Osteoblast (primary cell): ENCODE results near the gene IQCH. TPM values are rescaled to one million over a fixed set of nuclear protein-coding genes. Genes with fewer than 3 reads are reported as not detected.

ENCODE experiments used
- DNase-seq: peaks from one replicate; pipeline ENCODE4 v3.0.0; 2011; ENCODE audit warnings: low spot score, mixed read lengths; ENCODE audit not compliant: insufficient read length; ENCODE audit errors: missing footprints
- H2AFZ ChIP-seq: 2 replicates; pipeline ENCODE4 v1.6.0; 2011; ENCODE audit warnings: mild to moderate bottlenecking, low read length
- H3K27ac ChIP-seq: 2 replicates; pipeline ENCODE4 v1.5.1; 2011; ENCODE audit warnings: mild to moderate bottlenecking, low read depth, low read length, moderate library complexity
- H3K27me3 ChIP-seq: 2 replicates; pipeline ENCODE4 v1.6.0; 2012; ENCODE audit warnings: mild to moderate bottlenecking, control low read depth, inconsistent platforms, low read length, moderate library complexity; ENCODE audit not compliant: insufficient read depth
- H3K36me3 ChIP-seq: 2 replicates; pipeline ENCODE4 v1.5.1; 2011; ENCODE audit warnings: mild to moderate bottlenecking, low read length, control low read depth, moderate library complexity; ENCODE audit not compliant: insufficient read depth
- H3K4me1 ChIP-seq: 2 replicates; pipeline ENCODE4 v1.5.1; 2011; ENCODE audit warnings: mild to moderate bottlenecking, low read length, control low read depth, moderate library complexity; ENCODE audit not compliant: insufficient read depth
- H3K4me2 ChIP-seq: 2 replicates; pipeline ENCODE4 v1.6.0; 2011; ENCODE audit warnings: mild to moderate bottlenecking, low read length; ENCODE audit not compliant: insufficient read depth
- H3K4me3 ChIP-seq: fragments of 200-600 bp; sonication (generic); 3 replicates; pipeline ENCODE4 v1.5.1; 2012; ENCODE audit warnings: mild to moderate bottlenecking, low read length, inconsistent platforms; ENCODE audit not compliant: insufficient read depth
- H3K79me2 ChIP-seq: 2 replicates; pipeline ENCODE4 v1.6.0; 2012; ENCODE audit warnings: mild to moderate bottlenecking, low read length, control low read depth, inconsistent platforms; ENCODE audit not compliant: insufficient read depth
- H3K9me3 ChIP-seq: 2 replicates; pipeline ENCODE4 v1.5.1; 2011; ENCODE audit warnings: low read depth, low read length, control low read depth
- H4K20me1 ChIP-seq: 2 replicates; pipeline ENCODE4 v1.6.0; 2012; ENCODE audit warnings: mild to moderate bottlenecking, low read length, control low read depth; ENCODE audit not compliant: insufficient read depth
- total RNA-seq: library from RNA; depleted of rRNA; stranded (reverse); fragments of >200 nt; gene quantifications from 2 replicates; pipeline ENCODE4 v1.2.3, GENCODE V29; 2012
- TF ChIP-seq, protein P1 (sequence below): IDR thresholded peaks from 2 replicates; pipeline ENCODE4 v1.5.1; 2011; ENCODE audit warnings: mild to moderate bottlenecking, low read depth, low read length, moderate library complexity; ENCODE audit errors: extremely low read depth

Gene IQCH
- total RNA-seq, 1 donor: 5.8 TPM

DNA sequence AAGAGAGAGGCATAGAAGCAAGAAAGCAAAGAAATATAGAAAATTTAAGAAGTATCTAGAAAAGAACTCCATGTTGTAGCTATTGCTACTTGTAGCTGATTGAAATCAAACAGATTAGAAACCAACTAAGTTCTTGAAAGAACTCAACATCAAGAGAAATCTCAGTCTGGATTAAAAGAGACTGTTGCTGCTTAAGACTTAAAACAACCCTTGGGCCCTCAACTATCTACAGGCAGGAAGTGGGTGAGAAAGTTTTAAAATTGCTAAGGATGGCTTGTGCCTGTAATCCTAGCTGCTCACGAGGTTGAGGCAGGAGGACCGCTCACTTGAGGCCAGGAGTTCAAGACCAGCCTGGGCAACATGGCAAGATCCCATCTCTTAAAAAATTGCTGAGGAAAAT is 227.1 kb downstream of the IQCH start:
- Histone ChIP-seq H3K79me2 (no peaks in the 10 kb centered on the region), H2AFZ (no peak overlapping the region), H3K36me3 (no peaks in the 10 kb centered on the region), H3K4me2 (no peak overlapping the region), H3K27me3 (peaks cover 3% of the 10 kb centered on the region), H4K20me1 (no peaks in the 10 kb centered on the region), H3K9me3 (no peaks in the 10 kb centered on the region), H3K4me3 (no peak overlapping the region), H3K4me1 (peaks cover 7% of the 10 kb centered on the region), H3K27ac (no peak overlapping the region)
- no peak for DNase-seq
- TF ChIP-seq, protein P1, sequence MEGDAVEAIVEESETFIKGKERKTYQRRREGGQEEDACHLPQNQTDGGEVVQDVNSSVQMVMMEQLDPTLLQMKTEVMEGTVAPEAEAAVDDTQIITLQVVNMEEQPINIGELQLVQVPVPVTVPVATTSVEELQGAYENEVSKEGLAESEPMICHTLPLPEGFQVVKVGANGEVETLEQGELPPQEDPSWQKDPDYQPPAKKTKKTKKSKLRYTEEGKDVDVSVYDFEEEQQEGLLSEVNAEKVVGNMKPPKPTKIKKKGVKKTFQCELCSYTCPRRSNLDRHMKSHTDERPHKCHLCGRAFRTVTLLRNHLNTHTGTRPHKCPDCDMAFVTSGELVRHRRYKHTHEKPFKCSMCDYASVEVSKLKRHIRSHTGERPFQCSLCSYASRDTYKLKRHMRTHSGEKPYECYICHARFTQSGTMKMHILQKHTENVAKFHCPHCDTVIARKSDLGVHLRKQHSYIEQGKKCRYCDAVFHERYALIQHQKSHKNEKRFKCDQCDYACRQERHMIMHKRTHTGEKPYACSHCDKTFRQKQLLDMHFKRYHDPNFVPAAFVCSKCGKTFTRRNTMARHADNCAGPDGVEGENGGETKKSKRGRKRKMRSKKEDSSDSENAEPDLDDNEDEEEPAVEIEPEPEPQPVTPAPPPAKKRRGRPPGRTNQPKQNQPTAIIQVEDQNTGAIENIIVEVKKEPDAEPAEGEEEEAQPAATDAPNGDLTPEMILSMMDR: no peak

DNA sequence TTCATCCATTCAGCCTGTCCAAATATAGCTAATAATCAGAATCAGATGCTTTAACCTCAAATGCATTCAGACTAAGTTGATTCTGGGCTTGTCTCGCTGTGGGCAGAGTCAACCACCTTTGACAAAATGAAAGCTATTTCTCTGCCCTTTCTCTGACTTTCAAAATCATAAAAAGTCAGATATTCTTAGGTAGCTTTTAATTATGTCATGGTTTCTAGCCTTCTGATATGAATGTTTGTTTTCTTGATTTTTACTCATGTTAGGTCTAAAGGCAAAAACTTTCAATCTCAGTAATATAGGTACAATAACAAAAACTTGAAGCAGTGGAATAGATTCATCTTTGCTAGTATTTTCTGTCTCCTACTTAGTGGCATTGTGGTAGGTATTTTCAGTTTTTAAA is 241.0 kb downstream of the IQCH start:
- Histone ChIP-seq H3K79me2 (no peaks in the 10 kb centered on the region), H3K4me1 (no peaks in the 10 kb centered on the region)
- no peak for DNase-seq

GRCh38 chr15:67501177-67501835 is 246.7 kb downstream of the IQCH start:
- DNase-seq: no peak
- no peaks in the 10 kb centered on the region for H3K9me3 ChIP-seq
- H3K79me2 ChIP-seq: no peaks in the 10 kb centered on the region
- TF ChIP-seq, protein P1: peak; percentile 52
- H3K4me2 ChIP-seq: no peak overlapping the region
- no peak overlapping the region for H3K27ac ChIP-seq
- H3K4me1 ChIP-seq: peaks cover 5% of the 10 kb centered on the region
- H4K20me1 ChIP-seq: no peaks in the 10 kb centered on the region
- H3K27me3 ChIP-seq: no peaks in the 10 kb centered on the region
- no peak overlapping the region for H3K4me3 ChIP-seq
- no peaks in the 10 kb centered on the region for H3K36me3 ChIP-seq
- no peak overlapping the region for H2AFZ ChIP-seq

More for the DNA sequence above, 241.0 kb downstream of the IQCH start:
- Histone ChIP-seq H3K27ac (no peak overlapping the region), H3K9me3 (no peaks in the 10 kb centered on the region), H3K36me3 (no peaks in the 10 kb centered on the region), H3K27me3 (no peaks in the 10 kb centered on the region), H3K4me2 (no peak overlapping the region), H3K4me3 (no peak overlapping the region), H2AFZ (no peak overlapping the region), H4K20me1 (no peaks in the 10 kb centered on the region)
- TF ChIP-seq, protein P1: no peak

DNA sequence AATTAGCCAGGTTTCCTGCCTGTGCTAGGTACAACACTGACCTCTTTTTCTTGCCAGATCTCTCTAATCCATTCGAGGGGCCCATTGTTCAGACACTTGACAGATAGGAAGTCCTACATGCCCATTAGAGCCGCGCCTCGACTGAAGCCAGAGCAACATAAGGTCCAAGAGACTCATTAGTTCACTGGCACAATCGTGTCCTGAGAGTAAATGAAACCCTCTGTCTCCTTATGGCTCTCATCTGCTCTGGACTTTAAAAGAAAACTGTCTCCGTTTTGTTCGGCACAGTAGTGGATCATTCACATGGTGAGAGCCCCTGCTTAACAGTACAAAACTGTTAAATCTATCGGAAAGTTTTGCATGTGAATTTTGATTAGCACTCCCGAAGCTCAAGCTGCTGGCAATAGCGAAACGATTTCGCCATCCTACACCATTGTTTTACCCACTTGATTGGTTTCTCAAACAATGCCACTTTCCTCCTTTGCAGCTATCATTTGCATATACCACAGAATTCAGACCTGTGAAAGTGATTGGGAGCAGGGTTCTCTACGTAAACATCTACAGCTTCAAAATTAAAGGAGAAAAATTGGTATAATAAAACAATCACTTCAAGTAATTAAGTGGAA is 247.4 kb downstream of the IQCH start:
- H4K20me1 ChIP-seq: no peaks in the 10 kb centered on the region
- no peak overlapping the region for H3K4me3 ChIP-seq
- no peaks in the 10 kb centered on the region for H3K27me3 ChIP-seq
- no peak for DNase-seq
- H3K9me3 ChIP-seq: no peaks in the 10 kb centered on the region
- H3K4me2 ChIP-seq: no peak overlapping the region
- peak overlapping the region; percentile 3 for H2AFZ ChIP-seq
- peaks cover 5% of the 10 kb centered on the region for H3K4me1 ChIP-seq
- no peak overlapping the region for H3K27ac ChIP-seq
- no peaks in the 10 kb centered on the region for H3K79me2 ChIP-seq
- TF ChIP-seq, protein P1: no peak
- no peaks in the 10 kb centered on the region for H3K36me3 ChIP-seq
